GM18867 (cell line): ENCODE measurements around the gene URI1.
"Not testable (repeated sequence)": the region's sequence is repeated elsewhere in the genome, so short reads cannot be mapped to it uniquely, and the experiment has no call there.

Source experiments
- ATAC-seq: cut with Tn5 transposase; IDR thresholded peaks from one replicate; pipeline ENCODE4 v1.9.1; 2021; ENCODE audit warnings: mild to moderate bottlenecking, moderate library complexity; ENCODE audit not compliant: unreplicated experiment

The URI1 gene

GRCh38 chr19:30017172-30017571, 75.1 kb downstream of the URI1 start:
- ATAC-seq = peak; percentile 59

DNA sequence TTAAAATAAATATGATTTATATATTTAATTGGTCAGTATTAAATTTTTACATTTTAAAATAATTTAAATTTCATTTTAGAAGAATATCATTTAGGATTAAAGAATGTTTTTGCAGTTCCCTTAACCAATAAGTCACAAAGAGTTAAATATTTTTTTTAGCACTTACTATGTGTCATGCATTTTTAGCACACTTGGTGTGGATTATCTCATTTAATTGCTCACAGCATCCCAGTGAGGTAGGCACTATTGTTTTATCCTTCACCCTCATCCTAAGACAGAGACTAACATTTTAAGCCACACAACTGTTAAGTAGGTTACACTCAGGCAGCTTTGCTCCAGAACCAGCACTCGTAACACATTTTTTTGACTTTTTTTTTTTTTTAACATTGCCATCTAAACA, 78.2 kb downstream of the URI1 start:
- ATAC-seq = no peak

GRCh38 chr19:30022659-30023058, 80.6 kb downstream of the URI1 start:
- ATAC-seq = no peak

DNA sequence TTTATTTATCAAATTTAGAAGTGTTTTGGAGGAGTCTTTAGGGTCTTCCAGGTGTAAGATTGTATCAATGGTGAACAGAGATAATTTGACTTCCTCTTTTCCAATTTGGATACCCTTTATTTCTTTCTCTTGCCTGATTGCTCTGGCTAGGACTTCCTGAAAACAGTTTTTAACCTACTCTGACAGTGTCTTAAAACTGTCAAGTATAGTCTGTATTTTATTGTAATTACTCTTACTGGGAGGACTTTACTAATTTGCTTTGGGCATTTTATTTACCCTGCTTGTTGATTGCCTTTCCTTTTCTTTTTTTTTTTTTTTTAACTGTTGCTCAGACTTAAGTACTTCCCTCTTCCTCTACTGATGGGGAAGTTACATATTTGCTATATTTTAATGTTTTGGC, 81.3 kb downstream of the URI1 start:
- ATAC-seq = no peak

GRCh38 chr19:30024091-30024490, 82.1 kb downstream of the URI1 start:
- no peak for ATAC-seq

- ATAC-seq = no peak
Observed at GRCh38 chr19:30026933-30027332, 84.9 kb downstream of the URI1 start.

- no peak for ATAC-seq
Observed at GRCh38 chr19:30028118-30028991, 86.3 kb downstream of the URI1 start.

DNA sequence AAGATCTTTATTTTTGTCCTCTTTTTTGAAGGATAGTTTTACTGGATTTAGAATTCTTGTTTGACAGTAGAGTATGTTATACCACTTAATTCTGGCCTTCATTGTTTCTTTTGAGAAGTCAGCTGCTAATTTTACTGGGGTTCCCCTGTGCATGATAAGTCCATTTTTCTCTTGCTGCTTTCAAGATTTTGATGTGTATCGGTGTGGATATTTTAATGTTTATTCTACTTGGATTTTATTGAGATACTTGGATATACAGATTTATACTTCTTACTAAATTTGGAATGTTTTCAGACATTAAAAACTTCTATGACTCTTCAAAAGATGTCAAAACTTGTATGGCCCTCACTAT, 86.9 kb downstream of the URI1 start:
- ATAC-seq = no peak

DNA sequence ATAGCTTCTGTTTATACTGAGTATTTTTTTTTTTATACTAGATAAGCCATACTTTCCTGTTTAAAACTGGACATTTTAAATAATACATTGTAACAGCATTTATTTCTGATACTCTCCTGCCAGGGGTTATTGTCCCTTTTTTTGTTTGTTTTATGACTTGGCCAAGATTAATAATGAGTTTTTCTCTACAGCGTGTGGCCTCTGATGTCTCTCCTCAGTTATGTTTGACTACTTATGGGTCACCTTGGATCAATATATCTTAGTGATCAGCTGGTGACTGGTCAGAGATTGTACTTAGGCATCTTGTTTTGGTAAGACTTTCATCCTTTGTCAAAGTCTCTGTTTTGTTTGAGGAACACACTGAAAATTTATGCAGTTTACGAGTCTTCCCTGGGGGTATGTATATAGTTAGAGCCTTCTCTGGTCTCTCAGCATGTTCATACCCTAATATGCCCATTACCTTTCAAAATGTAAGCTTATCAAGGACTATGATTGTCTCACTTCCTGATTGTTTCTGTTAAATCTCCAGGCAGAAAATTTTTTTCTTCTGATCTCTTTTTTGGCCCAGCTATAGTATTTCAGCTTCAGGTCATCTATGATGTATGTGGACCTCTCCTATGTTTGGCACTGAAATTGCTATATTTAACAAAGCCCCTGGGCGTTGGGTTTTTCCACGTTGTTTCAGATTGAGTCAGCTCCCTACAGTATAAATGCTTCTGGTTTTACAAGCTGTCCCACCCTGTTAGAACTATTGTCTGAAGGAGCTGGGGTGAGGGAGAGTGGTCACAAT, 87.9 kb downstream of the URI1 start:
- peak; percentile 48 for ATAC-seq

DNA sequence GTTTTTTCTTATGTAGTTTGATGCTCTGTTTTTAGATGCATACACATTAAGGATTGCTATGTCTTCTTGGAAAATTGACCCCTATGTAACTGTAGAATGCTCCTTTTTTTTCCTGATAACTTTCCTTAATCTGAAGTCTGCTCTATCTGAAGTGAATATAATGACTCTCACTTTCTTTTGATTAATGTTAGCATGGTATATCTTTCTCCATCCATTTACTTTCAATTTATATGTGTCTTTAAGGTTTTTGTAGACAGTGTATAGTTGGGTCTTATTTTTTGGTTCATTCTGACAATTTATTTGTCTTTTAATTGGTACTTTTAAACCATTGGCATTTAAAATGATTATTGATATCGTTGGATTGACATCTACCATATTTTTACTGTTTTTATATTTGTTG, 92.3 kb downstream of the URI1 start:
- no peak for ATAC-seq

- no peak for ATAC-seq
Observed at GRCh38 chr19:30036154-30037129, 94.4 kb downstream of the URI1 start.

DNA sequence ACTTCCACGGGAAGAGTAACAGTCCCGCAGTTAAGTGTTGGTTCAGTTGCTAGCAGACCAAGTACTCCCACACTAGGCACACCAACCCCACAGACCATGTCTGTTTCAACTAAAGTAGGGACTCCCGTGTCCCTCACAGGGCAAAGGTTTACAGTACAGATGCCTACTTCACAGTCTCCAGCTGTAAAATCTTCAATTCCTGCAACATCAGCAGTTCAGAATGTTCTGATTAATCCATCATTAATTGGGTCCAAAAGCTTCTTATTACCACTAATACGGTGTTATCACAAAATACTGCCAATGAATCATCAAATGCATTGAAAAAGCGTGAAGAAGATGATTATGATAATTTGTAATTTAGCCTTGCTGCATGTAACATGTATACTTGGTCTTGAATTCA, 95.8 kb downstream of the URI1 start:
- ATAC-seq = no peak

DNA sequence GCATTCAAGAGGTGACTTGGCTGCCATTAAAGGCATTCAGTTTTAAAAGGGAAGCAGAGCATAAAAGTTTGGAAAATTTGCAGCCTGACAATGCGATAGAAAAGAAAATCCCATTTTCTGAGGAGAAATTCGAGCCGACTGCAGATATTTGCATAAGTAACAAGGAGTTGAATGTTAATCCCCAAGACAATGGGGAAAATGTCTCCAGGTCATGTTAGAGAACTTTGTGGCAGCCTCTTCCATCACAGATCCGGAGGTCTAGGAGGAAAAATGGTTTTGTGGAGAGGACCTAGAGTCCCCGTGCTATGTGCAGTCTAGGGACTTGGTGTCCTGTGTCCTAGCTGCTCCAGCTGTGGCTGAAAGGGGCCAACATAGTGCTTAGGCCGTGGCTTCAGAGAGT, 99.9 kb downstream of the URI1 start:
- not testable (repeated sequence) for ATAC-seq

- ATAC-seq = not testable (repeated sequence)
Observed at GRCh38 chr19:30043008-30043407, 101.0 kb downstream of the URI1 start.

DNA sequence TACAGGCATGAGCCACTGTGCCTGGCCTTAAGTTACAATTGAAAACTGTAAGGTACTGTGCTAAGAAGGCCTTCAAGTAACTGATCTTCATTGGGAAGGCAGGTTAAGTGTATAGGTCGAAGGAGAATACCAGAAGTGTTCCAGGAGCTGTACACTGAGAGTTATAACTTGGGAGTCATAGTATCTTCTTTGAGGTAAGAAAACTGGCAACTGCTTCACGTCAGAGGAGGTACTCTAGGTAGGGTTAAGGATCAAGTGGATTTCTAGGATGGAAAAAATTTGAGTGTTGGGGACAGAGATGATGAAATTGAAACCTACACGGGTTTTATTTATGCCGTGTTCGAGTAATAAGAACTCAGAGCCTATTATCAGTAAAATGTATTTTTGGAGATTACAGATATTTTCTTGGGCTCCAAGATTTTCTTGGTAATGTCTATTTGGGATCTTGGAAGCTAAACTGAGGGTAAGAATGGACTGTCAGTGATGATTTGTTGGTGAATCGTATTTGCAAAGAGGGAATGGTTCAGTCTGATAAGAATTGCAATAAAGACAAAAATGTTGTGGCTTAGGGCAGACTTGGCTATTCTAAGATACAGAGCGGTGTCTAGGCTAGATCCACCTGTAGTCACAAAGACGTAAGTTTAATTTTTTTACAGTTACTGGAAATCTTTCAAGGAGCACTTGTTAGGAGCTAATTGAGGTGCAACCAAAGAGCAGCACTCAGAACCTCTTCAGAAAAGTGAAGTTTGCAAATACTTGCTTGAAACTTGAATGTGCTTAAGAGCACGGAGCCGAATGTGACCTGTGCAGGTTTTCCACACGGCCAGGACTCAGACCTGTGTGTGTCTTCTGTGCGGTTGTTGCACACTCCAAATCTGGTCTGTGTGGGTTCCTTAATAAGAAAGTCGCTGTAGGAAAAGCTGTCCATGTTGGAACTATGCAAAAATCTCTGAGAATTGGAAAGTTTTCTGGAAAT, 102.5 kb downstream of the URI1 start:
- ATAC-seq = no peak

- ATAC-seq = no peak
Observed at GRCh38 chr19:30046522-30046921, 104.5 kb downstream of the URI1 start.

DNA sequence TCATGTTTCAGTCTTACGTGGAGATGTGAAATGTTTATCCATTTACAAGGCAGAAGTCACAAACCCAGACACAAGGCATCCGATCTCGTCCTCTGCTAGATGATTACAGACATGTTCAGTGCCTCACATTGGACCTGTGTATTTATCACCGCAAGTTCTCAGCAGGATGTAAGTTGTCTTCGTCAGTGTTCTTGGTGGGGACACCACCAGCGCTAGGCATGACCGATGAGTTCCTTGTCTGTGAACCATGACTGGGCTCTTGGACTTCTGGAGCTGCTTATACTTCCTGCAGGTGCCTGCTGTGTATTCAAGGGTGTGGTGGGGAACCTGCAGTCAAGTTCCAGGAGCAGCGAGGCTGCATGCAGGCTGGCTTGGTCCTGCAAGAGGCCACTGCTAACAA, 105.4 kb downstream of the URI1 start:
- ATAC-seq = no peak

DNA sequence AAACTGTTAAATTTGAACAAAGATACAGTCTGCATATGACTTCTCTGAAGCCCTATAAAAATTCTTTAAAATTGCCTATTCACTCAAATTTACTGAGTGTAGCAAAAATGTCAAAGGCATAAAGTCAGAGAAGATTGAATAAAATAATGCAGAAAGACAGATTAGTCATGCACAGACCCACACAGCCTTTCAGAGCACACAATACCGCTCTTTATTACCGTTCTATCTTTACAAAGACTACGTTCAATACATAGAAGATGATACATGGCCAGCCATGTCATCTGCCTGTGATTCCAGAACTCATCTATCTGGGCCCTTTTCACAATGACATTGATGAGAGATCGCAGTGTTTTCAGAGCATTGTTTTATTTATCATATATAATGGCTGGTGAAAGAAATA, 107.2 kb downstream of the URI1 start:
- ATAC-seq = no peak

DNA sequence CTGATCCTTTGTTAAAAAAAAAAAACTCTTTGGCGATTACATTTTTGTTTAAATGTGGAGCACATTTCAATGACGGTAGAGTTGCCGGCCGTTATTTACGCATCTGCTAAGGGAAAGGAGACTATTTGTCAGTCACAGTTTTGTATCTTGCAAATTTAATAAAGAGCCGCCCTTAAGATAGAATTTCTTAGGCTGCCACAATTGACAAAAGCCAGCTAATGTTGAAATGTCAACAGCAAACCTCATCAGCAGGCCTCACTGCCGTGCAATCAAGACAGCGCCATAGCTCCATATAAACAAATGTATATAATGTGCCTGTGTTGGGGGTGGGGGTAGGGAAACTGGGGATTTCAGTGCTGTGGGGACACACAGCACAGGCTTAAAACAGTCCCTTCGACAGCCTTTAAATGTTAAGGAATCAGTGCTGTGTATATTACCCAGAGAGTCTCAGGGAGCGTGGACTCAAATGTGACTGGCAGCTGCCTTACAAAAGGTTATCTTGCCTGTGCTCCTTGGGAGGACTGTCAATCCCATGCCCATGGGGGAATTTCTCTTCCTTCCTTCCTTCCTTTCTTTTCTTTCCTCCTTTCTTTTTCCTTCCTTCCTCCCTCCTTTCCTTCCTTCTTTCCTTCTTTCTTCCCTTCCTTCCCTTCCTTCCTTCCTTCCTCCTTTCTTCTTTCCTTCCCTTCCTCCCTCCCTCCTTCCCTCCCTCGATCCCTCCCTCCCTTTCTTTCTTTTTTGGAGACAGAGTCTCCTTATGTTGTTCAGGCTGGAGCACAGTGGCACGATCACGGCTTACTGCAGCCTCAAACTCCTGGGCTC, 108.0 kb downstream of the URI1 start:
- no peak for ATAC-seq
